Activated CD8-positive, alpha-beta memory T cell treated with anti-CD3 and anti-CD28 coated beads for 48 hours (primary cell): ENCODE measurements around the gene SIGLEC8.
"Not testable (repeated sequence)": the region's sequence is repeated elsewhere in the genome, so short reads cannot be mapped to it uniquely, and the experiment has no call there.

Experiments
- DNase-seq, 3 experiments: peaks; one replicate each; pipeline ENCODE4 v3.0.0-alpha.2; 2020; ENCODE audit warnings: low read depth in 2 of 3, low spot score in 2 of 3

The SIGLEC8 gene

GRCh38 chr19:51458051-51458645 is at the start of gene SIGLEC8:
Gene SIGLEC8 (minus strand): TSS chr19:51458454. CDS start chr19:51458387, 67 bp downstream.
- DNase-seq, result no peak

DNA sequence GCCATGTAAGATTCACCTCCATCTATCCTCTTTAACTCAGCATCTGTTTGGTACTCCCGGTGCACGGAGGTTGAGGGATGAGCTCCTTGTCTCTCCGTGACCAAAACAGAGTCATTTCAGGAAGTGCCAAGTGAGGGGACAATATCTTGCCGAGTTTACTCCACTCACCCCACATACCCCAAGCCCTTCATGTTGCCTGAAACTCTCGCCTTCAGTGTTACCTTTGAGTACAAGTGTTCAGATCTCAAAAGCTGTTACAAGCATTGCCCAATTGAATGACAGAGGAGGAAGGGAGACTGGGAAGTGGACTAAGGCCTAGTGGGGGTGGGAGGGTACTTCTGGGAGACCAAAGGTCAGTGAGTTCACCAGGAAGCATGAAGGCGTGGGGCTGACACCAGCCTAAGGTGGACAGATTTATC is 49.4 kb upstream of the SIGLEC8 start:
- no peak for DNase-seq

- no peak for DNase-seq
Observed at GRCh38 chr19:51507192-51507591, 48.9 kb upstream of the SIGLEC8 start.

- no peak for DNase-seq
Observed at GRCh38 chr19:51505904-51506303, 47.6 kb upstream of the SIGLEC8 start.

- no peak for DNase-seq
Observed at GRCh38 chr19:51503896-51504295, 45.6 kb upstream of the SIGLEC8 start.

DNA sequence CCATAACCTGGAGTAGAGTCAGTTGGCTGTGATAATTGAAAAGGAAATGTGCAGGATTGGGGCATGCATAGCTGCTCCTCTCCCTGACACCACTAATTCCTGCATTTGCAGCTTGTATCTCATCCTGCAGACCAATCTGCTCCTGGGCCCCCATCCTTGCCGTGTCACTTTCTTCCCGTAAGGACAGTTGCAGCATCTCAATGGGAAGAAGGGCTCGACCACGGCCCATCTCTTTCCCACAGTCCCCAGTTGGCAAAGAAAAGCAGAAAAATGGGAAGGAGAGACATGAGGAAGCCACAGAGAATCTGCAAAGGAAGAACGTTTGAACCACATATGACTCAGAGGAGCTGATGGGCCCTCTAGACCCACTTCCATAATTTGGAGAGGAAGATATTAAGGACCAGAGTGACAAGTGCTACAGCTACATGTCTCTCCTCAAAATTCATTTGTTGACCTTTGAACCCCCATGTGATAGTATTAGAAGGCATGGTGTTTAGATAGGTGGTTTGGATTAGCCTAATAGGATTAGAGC is 45.1 kb upstream of the SIGLEC8 start:
- no peak for DNase-seq

GRCh38 chr19:51501594-51502263 is 43.5 kb upstream of the SIGLEC8 start, which contains the start of gene SIGLEC12:
Gene SIGLEC12 (minus strand): TSS chr19:51501800. CDS start chr19:51501733, 67 bp downstream.
- DNase-seq, result no peak

- DNase-seq, result not testable (repeated sequence)
Observed at GRCh38 chr19:51500931-51501330, 42.7 kb upstream of the SIGLEC8 start.

- no peak for DNase-seq
Observed at GRCh38 chr19:51497666-51498065, 39.4 kb upstream of the SIGLEC8 start.

- no peak for DNase-seq
Observed at GRCh38 chr19:51493776-51494175, 35.5 kb upstream of the SIGLEC8 start.

GRCh38 chr19:51491586-51491985 is 33.3 kb upstream of the SIGLEC8 start:
- DNase-seq, result no peak

DNA sequence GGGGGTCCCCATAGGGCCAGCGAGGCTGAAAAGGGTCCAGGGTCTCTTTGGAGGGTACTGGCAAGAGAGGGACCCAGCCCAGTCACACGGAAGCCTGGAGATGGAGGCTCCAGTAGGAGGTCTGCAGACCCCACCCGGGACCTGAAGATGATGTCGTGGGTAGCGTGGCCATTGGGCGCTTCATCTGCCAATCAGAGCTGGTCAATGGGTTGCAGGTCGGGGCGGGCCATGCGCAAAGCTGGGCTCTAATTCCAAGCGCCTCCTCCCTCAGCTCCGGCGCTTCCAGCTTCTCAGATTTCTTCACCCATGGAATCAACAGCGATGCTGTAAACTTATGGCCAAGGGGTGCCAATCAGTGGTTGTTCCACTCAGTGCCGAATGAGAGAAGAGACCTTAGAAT is 32.4 kb upstream of the SIGLEC8 start:
- no peak for DNase-seq

GRCh38 chr19:51489113-51489512 is 30.9 kb upstream of the SIGLEC8 start:
- no peak for DNase-seq

DNA sequence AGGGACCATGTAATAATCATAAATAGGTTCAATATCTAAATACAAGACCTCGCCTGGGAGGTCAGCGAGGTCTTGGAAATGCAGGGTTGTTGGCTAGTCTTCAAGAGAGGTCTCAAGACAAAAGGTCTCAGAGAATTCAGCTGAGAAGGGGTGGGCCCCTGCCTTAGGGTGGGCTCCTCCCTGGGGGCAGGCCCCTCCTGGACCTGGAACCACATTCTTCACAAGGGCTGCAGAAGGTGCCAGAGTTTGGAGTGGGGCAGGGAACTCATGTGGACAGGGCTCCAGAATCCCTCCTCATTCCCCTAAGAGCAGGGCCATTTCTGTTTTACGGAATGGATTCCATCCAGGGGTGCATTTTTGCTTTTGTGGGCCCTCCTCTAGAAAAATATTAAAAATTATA is 30.2 kb upstream of the SIGLEC8 start:
- no peak for DNase-seq

DNA sequence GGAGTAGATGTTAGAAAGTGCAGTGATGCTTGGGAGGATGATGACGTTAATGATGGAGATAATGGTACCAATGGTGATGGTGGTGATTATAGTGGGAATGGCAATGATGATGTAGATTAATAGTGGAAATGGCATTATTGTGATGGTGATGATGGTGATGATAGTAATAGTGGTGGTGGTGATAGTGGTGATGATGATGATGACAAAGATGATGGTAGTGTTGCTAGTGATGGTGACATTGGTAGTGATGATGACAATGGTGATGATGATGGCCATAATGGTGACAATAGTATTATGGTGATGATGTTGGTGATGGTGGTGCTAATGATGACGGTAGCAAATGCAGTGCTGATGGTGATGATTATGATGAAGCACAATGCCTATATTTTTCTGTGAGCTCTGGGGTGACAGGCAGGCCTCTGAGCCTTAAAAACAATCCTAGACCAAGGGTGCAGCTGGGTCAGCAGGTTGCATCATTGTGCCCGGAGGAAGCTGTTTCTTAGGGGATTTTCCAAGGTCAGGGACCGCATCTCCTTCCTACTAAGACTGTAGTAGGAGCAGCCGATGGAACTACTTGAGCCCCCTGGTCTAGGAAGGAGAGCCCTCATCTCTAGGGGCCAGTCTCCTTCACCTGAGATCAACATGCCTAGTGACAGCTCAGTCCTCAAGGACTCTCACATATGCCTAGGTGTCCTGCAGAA is 27.9 kb upstream of the SIGLEC8 start:
- DNase-seq, result no peak

DNA sequence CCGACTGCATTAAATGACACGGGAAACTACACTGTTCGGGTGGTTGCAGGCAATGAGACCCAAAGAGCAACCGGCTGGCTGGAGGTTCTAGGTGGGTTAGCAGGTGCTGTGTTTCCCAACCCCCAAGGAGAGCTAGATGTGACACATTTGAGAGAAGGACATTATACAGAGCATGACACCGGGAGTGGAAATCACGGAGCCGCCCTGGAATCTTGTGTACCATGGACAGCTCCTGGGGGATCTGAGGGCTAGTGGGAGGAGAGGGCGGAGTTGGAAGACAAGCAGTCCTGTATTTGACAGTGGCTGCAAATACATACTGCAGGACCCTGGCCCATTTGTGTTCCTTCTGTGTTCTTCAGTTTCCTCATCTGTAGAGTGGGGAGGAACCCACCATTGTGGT is 22.3 kb upstream of the SIGLEC8 start:
- DNase-seq, result no peak

DNA sequence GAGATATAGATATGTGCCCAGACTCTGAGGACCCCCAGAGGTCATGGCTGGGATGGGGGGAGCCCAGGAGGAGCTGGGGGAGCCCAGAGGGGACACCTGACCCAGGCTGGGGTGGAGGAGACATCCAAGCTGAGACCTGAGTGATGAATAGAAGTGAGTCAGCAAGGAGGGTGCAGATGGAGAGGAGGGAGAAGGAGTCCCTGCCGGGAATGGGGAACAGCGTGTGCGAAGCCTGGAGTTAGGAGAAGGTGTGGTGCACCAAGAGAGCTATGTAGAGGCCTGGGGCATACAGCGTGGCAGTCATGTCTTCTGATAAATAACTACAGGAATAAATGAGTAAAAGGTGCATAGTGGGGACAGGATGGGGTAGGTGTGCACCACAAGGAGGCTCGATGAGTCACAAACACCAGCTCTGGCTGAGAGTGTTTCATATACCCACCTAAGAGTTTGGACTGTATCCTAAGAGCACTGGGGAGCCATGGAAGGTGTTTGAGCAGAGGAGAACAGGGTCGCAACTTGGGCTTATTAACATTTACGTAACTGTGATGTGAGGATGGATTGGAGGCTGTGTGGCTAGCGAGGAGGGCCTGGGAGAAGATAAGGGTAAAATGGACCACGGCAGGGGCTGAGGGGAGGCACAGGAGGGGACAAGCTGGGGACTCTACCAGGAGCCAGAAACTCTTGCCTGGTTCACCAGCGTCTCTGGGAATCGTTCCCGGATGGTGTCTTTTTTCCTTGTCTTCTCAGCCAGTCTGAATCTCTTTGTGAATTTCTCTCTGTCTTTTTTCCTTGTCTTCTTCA is 21.5 kb upstream of the SIGLEC8 start:
- DNase-seq, result no peak

DNA sequence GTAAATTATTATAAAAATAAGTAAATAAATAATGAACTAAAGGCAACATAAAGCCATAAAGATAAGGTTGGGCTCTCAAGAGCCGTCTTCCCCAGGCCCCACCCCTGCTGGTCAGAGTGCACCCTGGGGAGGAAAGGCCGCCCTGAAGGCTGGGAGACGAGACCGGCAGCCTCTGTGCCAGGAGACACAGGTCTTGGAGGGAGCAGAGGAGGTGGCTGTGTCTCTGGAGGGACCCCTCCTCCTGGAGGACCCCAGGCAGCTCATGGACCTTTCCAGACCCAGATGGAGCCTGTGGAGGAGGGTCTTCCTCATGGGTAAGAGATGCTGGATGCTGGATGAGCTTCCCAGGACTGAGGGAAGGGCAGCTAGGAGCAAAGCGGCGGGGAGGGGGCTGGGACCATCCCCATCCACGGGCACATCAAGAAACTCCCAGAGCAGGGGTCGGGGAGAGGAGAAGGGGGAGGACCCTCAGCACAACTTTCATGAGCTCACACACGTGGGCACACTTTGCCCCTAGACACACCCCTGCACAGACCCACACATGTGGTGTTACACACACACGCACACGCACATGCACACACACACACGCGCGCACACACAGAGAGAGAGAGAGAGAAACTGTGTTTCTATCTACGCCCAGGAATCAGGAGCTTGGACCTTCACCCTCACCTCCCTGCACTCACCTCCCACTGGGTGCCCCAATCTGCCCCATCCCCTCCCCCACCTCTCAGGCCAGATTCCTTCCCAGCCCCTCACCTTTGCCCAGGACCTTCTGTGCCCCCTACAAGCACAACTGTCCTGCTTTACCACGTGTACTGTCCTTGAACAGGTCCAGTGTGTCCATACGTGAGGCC is 20.4 kb upstream of the SIGLEC8 start, which contains the start of gene CEACAM18:
CEACAM18 (plus strand) TSS at position 159 of the 854 bp plus-strand sequence.
- no peak for DNase-seq

- no peak for DNase-seq
Observed at GRCh38 chr19:51477344-51477743, 19.1 kb upstream of the SIGLEC8 start.

DNA sequence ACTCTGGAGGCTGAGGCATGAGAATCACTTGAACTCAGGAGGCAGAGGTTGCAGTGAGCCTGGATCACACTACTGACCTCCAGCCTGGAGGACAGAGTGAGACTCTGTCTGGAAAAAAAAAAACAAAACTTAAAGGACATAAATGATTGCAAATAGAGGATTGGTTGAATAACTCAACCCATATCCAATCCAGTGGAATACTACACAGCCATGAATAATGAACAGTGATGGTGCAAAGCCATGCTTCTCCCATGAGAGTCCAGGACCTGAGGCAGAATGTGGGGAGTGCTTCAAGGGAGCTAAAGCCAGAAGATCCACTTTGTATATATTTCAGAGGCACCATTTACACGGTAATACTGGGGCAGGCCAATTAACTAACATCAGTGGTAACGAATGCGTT is 17.9 kb upstream of the SIGLEC8 start:
- no peak for DNase-seq
